Measurements from ENCODE around the gene ADGRG1. TPM values are rescaled to one million over a fixed set of nuclear protein-coding genes. Genes with fewer than 3 reads are reported as not detected.

ADGRG1 gene
- total and polyA plus RNA-seq, 2 donors (not counting 1 experiment from before 2014, with no cell fraction given) = 0.20 to 0.61 TPM

DNA sequence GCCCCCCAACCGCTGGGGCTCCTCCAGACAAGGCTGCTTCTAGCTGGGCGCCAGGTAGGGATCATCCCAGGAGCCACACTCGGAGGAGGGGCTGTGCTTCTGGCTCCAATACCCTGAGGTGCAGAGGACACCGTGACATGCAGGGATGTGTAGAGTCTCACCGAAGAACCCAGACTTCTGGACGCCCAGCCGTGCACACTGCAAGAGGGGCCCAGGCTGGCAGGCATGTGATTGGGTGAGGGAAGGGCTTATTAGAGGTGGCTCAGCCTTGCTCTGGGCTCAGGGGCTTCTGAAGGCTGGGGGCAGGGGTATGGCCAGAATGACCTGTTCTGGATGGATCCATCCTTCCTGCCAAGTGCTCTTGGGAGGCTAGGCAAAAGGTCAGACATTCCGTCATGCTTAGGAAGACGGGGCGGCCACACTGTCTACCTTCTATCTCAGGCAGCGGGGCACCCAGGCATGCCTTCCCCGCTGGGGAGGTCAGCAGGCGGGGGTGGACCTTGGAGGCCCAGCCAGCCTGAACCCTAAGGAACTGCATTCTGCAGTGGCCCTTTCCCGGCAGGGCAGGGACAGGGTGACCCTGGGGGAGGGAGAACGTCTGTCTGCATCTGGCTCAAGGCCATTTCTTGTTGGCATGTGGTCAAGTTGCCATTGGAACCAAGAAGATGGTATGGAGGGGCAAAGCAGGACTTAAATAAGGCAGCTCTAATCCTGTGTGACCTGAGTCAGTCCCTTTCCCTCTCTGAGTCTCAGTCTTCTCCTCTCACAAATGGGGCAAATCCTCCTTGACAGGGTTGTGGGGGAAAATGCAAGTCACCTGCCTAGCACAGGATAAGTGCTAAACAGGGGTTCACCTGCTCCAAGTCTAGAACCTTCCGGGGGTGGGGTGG is 5.8 kb upstream of the ADGRG1 start:
- H3K9me3 Mint-ChIP-seq (ENCODE audit: insufficient read depth) = no peaks in the 10 kb centered on the region
- H3K27me3 Mint-ChIP-seq = peaks cover 30% of the 10 kb centered on the region
- H4K20me1 ChIP-seq (ENCODE audit: control insufficient read depth, insufficient read depth, low read length, poor library complexity, severe bottlenecking) = no peaks in the 10 kb centered on the region
- TF ChIP-seq, protein P1, sequence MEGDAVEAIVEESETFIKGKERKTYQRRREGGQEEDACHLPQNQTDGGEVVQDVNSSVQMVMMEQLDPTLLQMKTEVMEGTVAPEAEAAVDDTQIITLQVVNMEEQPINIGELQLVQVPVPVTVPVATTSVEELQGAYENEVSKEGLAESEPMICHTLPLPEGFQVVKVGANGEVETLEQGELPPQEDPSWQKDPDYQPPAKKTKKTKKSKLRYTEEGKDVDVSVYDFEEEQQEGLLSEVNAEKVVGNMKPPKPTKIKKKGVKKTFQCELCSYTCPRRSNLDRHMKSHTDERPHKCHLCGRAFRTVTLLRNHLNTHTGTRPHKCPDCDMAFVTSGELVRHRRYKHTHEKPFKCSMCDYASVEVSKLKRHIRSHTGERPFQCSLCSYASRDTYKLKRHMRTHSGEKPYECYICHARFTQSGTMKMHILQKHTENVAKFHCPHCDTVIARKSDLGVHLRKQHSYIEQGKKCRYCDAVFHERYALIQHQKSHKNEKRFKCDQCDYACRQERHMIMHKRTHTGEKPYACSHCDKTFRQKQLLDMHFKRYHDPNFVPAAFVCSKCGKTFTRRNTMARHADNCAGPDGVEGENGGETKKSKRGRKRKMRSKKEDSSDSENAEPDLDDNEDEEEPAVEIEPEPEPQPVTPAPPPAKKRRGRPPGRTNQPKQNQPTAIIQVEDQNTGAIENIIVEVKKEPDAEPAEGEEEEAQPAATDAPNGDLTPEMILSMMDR (IDR thresholded peaks at IDR 0.05) = no peak
- TF ChIP-seq EZH2 (IDR thresholded peaks at IDR 0.05; ENCODE audit: borderline replicate concordance, insufficient read depth, low read depth, low read length, poor library complexity, severe bottlenecking) = no peak
- DNase-seq (no peak), ATAC-seq (ENCODE audit: low read depth) (no peak)
- no peak overlapping the region for H3K4me3 Mint-ChIP-seq
- H2AFZ ChIP-seq (ENCODE audit: insufficient read depth, low read depth, low read length, poor library complexity, severe bottlenecking) = no peak overlapping the region
- H3K27me3 ChIP-seq (replicated peaks in 1 of 4; ENCODE audit: control extremely low read depth in 1 of 4, control insufficient read depth in 3 of 4, insufficient read depth in 4 of 4, low read length in 3 of 4) = peaks cover 0 to 3% (median under 1%) of the 10 kb centered on the region in 4 experiments
- no peaks in the 10 kb centered on the region for H3K79me2 ChIP-seq (ENCODE audit: control insufficient read depth, insufficient read depth, low read length)
- no peak overlapping the region for H3K4me2 ChIP-seq (replicated peaks; ENCODE audit: low read depth, low read length, poor library complexity, severe bottlenecking)
- intact Hi-C loops (cut with micrococcal nuclease) = no loop called here
- no peaks in the 10 kb centered on the region for H3K9me3 ChIP-seq (ENCODE audit: control extremely low read depth in 1 of 3, control insufficient read depth in 2 of 3, insufficient read depth in 1 of 3, low read length in 2 of 3)
- CTCF ChIA-PET = no interaction called here
- H3K27ac ChIP-seq (ENCODE audit: low read length in 2 of 2) = no peak overlapping the region
- H3K9ac ChIP-seq (ENCODE audit: low read length) = no peak overlapping the region
- no peak overlapping the region for H3K27ac Mint-ChIP-seq
- no peaks in the 10 kb centered on the region for H3K36me3 ChIP-seq (replicated peaks in 1 of 2; ENCODE audit: control extremely low read depth in 1 of 2, control insufficient read depth in 1 of 2, extremely low read depth in 1 of 2, insufficient read depth in 2 of 2, low read length in 1 of 2)
- no peaks in the 10 kb centered on the region for H3K4me1 Mint-ChIP-seq
- H3K4me3 ChIP-seq (ENCODE audit: control extremely low read depth in 1 of 5, extremely low read depth in 1 of 5, insufficient read depth in 1 of 5, low read depth in 2 of 5, low read length in 4 of 5) = no peak overlapping the region
- WGBS (ENCODE audit: insufficient coverage) = 94% methylated on average over 16 of the region's 16 CpGs
- no peaks in the 10 kb centered on the region for H3K4me1 ChIP-seq (ENCODE audit: control insufficient read depth in 2 of 2, insufficient read depth in 2 of 2, low read length in 2 of 2)
- POLR2A ChIA-PET = no interaction called here

Measured in B cell (primary cell).